Prostate gland (tissue), 2 donors: ENCODE data around the gene AHNAK2.

Experiments
- CTCF ChIP-seq, 4 experiments: fragments of 200-600 bp in 2 of 4; fragments of 450-650 bp in 2 of 4; sonication (generic) in 2 of 4; IDR thresholded peaks; 1 replicate in 3 of 4; 2 replicates in 1 of 4; pipeline ENCODE4 v1.5.1; 2016 to 2019; ENCODE audit warnings: antibody characterized with exemption in 4 of 4, mild to moderate bottlenecking in 2 of 4, moderate library complexity in 2 of 4
- POLR2A ChIP-seq: fragments of 450-650 bp; IDR thresholded peaks from one replicate; pipeline ENCODE4 v1.6.1; 2016; ENCODE audit warnings: antibody characterized with exemption, mild to moderate bottlenecking
- POLR2AphosphoS5 ChIP-seq: sonication (generic); formaldehyde crosslinking; IDR thresholded peaks from one replicate; pipeline ENCODE4 v1.6.1; 2017; ENCODE audit warnings: antibody characterized with exemption

GRCh38 chr14:104924421-104925213 is 53.6 kb downstream of the AHNAK2 start, which contains the start of gene PLD4:
- no peak for TF ChIP-seq CTCF (IDR thresholded peaks at IDR 0.05)
- no peak for TF ChIP-seq POLR2AphosphoS5
- no peak for TF ChIP-seq POLR2A
